Activated naive CD4-positive, alpha-beta T cell treated with anti-CD3 and anti-CD28 coated beads, Interleukin-2, amount 50 U/mL, for 24 hours (primary cell): ENCODE data around the gene ABCB11.
"Not testable (repeated sequence)": the region's sequence is repeated elsewhere in the genome, so short reads cannot be mapped to it uniquely, and the experiment has no call there.

Experiments used
- H3K27ac Mint-ChIP-seq: one replicate; pipeline ENCODE4 v1.8.0; 2021; ENCODE audit warnings: mild to moderate bottlenecking, mixed read lengths
- H3K27me3 Mint-ChIP-seq: one replicate; pipeline ENCODE4 v1.8.0; 2021; ENCODE audit warnings: mixed read lengths
- H3K36me3 Mint-ChIP-seq: one replicate; pipeline ENCODE4 v1.8.0; 2021; ENCODE audit warnings: mixed read lengths
- H3K4me1 Mint-ChIP-seq: one replicate; pipeline ENCODE4 v1.8.0; 2021; ENCODE audit warnings: mixed read lengths
- H3K4me3 Mint-ChIP-seq: one replicate; pipeline ENCODE4 v1.8.0; 2021; ENCODE audit warnings: mild to moderate bottlenecking, mixed read lengths
- H3K9me3 Mint-ChIP-seq: one replicate; pipeline ENCODE4 v1.8.0; 2021; ENCODE audit warnings: mixed read lengths

The ABCB11 gene

GRCh38 chr2:168884975-168885374 is 146.1 kb downstream of the ABCB11 start:
- Mint-ChIP-seq H3K27me3 (no peaks in the 10 kb centered on the region), H3K4me3 (no peak overlapping the region), H3K36me3 (no peaks in the 10 kb centered on the region), H3K4me1 (peaks cover 6% of the 10 kb centered on the region), H3K9me3 (no peaks in the 10 kb centered on the region), H3K27ac (no peak overlapping the region)

- H3K9me3 Mint-ChIP-seq, H3K36me3 Mint-ChIP-seq, H3K27me3 Mint-ChIP-seq, H3K27ac Mint-ChIP-seq, H3K4me3 Mint-ChIP-seq, H3K4me1 Mint-ChIP-seq: not testable (repeated sequence)
These were observed 149.0 kb downstream of the ABCB11 start for GRCh38 chr2:168882163-168882562.

- Mint-ChIP-seq H3K36me3 (no peaks in the 10 kb centered on the region), H3K27me3 (no peaks in the 10 kb centered on the region), H3K4me1 (peaks cover 4% of the 10 kb centered on the region), H3K4me3 (no peak overlapping the region), H3K9me3 (no peaks in the 10 kb centered on the region), H3K27ac (no peak overlapping the region)
These were observed 156.6 kb downstream of the ABCB11 start for GRCh38 chr2:168874368-168875054.

- H3K36me3 Mint-ChIP-seq, H3K4me3 Mint-ChIP-seq, H3K27me3 Mint-ChIP-seq, H3K4me1 Mint-ChIP-seq, H3K9me3 Mint-ChIP-seq, H3K27ac Mint-ChIP-seq: not testable (repeated sequence)
These were observed 160.3 kb downstream of the ABCB11 start for GRCh38 chr2:168870824-168871223.
